SK-N-MC (cell line): ENCODE measurements around the gene ROPN1.

Source experiments
- EZH2 ChIP-seq: fragments of 200-600 bp; sonication (generic); IDR thresholded peaks from one replicate; pipeline ENCODE4 v1.6.1; 2017; ENCODE audit warnings: antibody characterized with exemption
- FOXP2 ChIP-seq: optimal IDR thresholded peaks from 2 replicates; pipeline ENCODE3; 2011; ENCODE audit warnings: mild to moderate bottlenecking, moderate library complexity; ENCODE audit not compliant: insufficient read depth; ENCODE audit errors: extremely low read length, control extremely low read depth
- POLR2AphosphoS5 ChIP-seq: IDR thresholded peaks from 2 replicates; pipeline ENCODE4 v1.6.1; 2012; ENCODE audit warnings: mild to moderate bottlenecking, low read depth, low read length, borderline replicate concordance

- TF ChIP-seq EZH2: no peak
- no peak for TF ChIP-seq POLR2AphosphoS5
- no peak for TF ChIP-seq FOXP2
These were observed 38.2 kb downstream of the ROPN1 start for GRCh38 chr3:123953735-123954134.
